Keratinocyte (primary cell): ENCODE results near the gene MARS1.

Source experiments
- CTCF ChIP-seq, 3 experiments: IDR thresholded peaks in 1 of 3; conservative IDR thresholded peaks in 1 of 3; optimal IDR thresholded peaks in 1 of 3; 2 replicates in 2 of 3; 3 replicates in 1 of 3; pipeline versions ENCODE3 to v1.5.1; 2011; ENCODE audit warnings: low read length in 3 of 3, mild to moderate bottlenecking in 3 of 3, moderate library complexity in 2 of 3, control low read depth in 1 of 3, inconsistent platforms in 1 of 3; ENCODE audit not compliant: insufficient read depth in 2 of 3; ENCODE audit errors: extremely low read depth in 1 of 3
- EZH2 ChIP-seq: IDR thresholded peaks from one replicate; pipeline ENCODE4 v1.6.1; 2012; ENCODE audit warnings: inconsistent platforms, mild to moderate bottlenecking, low read length, moderate library complexity

GRCh38 chr12:57490126-57490525 lies 2.3 kb downstream of the MARS1 start:
- TF ChIP-seq CTCF (optimal IDR thresholded peaks at IDR 0.05 in 1 of 3, IDR thresholded peaks at IDR 0.05 in 1 of 3, conservative IDR thresholded peaks at IDR 0.05 in 1 of 3; ENCODE audit: extremely low read depth in 1 of 3, insufficient read depth in 2 of 3, low read length in 3 of 3): no peak
- no peak for TF ChIP-seq EZH2
